Measurements from ENCODE around the gene XRCC1. TPM values are rescaled to one million over a fixed set of nuclear protein-coding genes. Genes with fewer than 3 reads are reported as not detected.
A peak's percentile ranks its signal among the peaks of the same experiment; 100 is the strongest.
"Not testable (repeated sequence)": the region's sequence is repeated elsewhere in the genome, so short reads cannot be mapped to it uniquely, and the experiment has no call there.

Gene XRCC1
- total RNA-seq, 2 donors from 2014 or later = 16.5 to 17.3 TPM

DNA sequence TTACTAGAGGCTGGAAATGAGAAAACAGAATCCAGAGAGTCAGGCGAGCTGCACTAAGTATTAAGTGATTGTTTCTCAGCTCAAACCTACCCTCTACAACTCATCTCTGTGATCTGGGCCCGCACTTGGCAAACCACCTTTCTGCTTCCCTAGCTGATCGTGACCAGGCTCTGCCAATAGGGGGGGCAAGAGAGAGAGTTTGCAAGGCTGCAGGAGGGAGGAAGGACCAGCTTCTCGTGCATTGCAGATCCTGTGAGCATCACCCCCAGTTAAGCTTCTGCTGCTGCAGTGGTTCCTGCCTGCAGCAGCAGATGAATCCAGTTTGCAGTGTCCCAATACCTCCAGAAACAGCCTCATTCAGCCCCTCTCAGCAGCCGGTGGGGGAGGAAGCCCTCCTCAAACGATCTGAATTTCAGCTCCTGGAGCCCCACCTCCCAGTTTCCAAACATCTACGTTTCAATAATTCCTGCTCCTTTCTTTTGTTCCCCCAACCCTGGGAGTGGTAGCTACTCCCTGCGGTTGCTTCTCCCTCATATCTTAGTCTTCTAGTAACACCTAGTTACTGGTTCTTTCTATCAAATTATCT is 20.0 kb downstream of the XRCC1 start:
- ATAC-seq = peak; percentile 87
- peak; percentile 54 to 87 for DNase-seq
- intact Hi-C loops (cut with DNase I, micrococcal nuclease) = loop anchor here in 1 of 2 donors (5.0 kb wide), 1 partner anchor 87 kb away; no protein-coding TSS in a partner anchor

DNA sequence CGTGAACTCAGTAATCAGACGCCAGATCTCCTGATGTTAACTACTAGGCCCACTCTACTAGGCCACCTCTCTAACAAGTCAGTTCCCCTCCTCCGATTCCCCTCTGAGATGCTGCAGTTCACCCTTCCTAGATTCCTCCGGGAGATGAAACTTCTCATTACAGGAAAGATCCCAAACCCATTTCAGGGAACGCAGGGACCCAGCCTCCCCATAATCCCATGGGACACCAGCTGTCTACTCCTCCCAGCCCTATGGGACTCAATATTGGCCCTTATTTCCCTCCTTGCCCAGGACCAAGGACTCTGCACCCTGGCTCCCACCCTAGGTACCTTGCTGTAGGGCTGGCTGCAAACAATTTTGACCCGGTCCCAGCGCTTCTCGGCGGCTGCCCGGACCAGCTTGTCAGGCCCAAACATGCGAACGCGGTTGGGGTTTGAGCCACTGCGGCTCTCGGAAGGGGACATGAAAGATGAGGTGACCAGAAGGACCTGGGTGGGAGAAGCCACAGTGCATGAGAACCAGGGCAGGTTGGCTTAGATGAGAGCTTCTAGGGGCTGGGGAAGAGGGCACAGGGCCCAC is 20.9 kb downstream of the XRCC1 start:
- ATAC-seq (no peak), DNase-seq (no peak)
- intact Hi-C loops (cut with DNase I, micrococcal nuclease) = no loop called here

DNA sequence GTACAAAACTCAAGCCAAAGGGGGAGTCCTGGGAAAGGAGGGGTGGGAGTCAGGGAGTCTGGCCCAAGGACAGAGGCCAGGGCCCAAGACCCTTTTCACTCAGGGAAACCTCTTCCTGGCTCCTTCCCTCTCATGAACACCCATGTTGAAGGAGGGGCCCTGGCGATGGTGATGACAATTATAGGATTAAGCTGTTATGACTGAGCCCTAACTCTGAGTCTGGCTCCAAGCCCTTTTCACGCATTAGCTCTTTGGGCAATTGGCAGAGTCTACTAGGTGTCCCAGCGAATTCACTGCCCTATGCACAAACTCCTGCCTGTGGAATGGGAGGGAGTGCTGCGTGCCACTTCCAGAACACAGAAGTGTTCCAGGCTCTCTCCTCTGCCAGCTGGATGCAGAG is 21.7 kb downstream of the XRCC1 start:
- intact Hi-C loops (cut with DNase I, micrococcal nuclease) = no loop called here
- no peak for DNase-seq
- no peak for ATAC-seq

DNA sequence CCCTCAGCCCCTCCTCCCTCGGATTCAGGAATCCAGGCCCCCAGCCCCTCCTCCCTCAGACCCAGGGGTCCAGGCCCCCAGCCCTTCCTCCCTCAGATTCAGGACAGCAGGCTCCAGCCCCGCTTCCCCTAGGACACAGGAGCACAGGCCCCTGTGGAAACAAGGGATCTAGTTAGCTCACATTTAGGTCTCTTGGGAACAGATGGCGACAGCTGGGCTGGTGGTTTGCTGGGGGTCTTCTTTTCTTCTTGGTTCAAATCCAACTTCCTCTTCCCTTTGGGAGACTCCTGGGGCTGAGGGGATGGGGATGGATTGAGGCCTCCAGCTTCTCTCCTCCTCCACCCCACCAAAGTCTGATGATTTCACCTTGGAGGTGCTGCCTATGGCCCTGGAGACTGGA is 22.7 kb downstream of the XRCC1 start:
- intact Hi-C loops (cut with DNase I, micrococcal nuclease) = no loop called here
- DNase-seq (no peak), ATAC-seq (no peak)

DNA sequence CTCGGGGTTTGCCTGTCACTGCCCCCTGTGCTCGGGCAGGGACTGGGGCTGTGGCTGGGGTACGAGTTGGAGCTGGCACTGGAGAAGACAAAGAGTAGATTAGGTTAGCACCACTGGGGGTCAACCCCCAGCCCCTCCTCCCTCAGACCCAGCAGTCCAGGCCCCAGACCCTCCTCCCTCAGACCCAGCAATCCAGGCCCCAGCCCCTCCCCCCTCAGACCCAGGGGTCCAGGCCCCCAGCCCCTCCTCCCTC is 23.2 kb downstream of the XRCC1 start:
- intact Hi-C loops (cut with DNase I, micrococcal nuclease) = no loop called here
- DNase-seq = no peak
- no peak for ATAC-seq

DNA sequence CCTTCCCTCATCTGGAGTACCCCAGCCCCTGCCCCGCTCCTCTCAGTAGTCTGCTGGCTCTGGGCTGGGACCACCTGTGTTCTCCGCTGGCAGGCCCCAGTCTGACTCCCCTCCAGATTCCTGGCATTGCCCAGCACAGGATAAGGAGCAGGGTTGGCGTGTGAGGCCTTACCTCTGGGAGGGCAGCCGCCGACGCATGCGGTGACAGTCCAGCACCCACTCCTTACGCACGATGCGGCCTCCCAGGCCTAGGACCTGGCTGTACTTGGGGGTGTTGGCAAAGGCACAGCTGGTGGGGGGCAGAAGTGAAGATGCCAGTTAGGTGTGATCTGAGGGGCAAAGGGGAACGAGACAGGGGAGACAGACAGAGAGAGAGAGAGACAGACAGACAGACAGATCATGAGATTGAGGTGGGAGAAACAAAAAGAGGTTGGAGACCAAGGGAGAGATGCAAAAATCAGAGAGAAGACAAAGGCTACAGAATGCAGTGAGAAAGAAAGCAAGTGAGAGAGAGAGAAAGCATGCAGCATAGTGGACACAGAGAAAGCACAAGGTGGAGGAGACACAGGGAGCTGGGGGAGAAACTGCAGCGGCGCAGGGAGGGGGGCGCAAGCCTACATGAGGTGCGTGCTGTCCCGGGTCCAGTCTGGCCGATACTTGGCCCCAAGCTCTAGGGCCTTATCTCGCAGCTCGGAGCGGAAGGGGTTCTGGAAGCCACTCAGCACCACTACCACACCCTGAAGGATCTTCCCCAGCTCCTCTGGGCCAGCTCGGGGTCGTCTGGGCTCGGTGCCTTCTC is 23.7 kb downstream of the XRCC1 start:
- ATAC-seq (no peak), DNase-seq (no peak)
- intact Hi-C loops (cut with DNase I, micrococcal nuclease) = no loop called here

DNA sequence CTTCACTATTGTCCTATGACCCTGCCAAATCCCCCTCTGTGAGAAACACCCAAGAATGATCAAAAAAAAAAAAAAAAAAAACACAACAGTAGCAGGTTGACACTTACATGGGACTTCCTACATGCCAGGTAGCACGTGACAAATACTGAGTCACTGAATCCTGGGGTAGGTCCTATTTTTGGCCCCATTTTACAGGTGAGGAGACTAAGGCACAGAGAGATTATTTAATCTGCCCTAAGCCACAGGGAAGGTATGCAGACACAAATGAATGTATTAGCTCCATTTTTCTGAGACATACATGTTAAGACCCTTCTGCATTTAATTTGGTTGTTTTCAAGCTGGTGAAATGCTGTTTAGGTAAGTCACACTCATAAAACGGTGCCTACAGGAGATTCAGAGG is 26.6 kb downstream of the XRCC1 start:
- ATAC-seq (no peak), DNase-seq (no peak)
- intact Hi-C loops (cut with DNase I, micrococcal nuclease) = no loop called here

DNA sequence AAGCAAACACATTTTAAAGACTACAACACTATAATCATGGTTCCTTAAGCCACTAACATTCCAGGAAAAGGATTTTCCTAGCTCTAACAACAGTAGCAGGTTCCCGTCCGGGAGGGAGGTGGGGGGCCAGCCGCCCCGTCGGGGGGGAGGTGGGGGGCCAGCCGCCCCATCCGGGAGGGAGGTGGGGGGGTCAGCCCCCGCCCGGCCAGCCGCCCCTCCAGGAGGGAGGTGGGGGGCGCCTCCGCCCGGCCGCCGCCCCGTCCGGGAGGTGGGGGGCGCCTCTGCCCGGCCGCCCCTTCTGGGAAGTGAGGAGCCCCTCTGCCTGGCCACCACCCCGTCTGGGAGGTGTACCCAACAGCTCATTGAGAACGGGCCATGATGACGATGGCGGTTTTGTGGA is 27.4 kb downstream of the XRCC1 start:
- intact Hi-C loops (cut with DNase I, micrococcal nuclease); DNase-seq; ATAC-seq: not testable (repeated sequence)

DNA sequence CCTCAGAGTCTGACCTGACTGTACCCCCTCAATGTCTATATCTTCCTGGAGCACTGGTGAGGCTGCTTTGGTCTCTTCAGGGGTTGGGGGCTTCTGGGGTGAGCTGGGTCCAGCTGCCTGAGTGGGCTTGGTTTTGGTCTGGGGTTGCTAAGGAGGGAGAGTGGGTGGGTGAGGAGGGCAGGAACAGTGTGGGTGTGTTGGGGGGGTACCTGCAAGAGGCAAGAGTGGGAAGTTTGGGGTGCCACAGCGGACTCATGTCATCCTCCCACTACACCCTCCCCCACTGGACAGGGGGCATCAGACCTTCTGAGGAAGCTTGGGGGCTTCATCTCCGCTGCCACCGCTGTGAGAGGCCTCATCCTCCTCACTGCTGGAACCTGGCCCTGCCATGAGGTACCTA is 28.7 kb downstream of the XRCC1 start:
- intact Hi-C loops (cut with DNase I, micrococcal nuclease) = no loop called here
- DNase-seq (no peak), ATAC-seq (no peak)

DNA sequence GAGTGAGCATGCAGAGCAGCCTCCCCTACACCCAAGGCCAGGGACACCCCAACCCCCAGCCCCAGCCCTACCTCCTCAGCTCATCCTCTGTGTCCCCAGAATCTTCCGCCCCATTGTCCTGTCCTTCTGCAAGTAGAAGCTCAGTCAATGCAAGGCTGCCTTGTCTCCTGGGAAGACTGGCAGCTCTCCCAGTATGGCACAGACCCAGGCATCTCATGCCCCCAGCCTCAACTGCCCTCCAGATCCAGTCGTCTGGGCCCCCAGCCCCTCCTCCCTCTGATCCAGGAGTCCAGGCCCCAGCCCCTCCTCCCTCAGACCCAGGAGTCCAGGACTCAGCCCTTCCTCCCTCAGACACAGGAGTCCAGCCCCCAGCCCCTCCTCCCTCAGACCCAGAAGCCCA is 29.3 kb downstream of the XRCC1 start:
- ATAC-seq (no peak), DNase-seq (no peak)
- intact Hi-C loops (cut with DNase I, micrococcal nuclease) = no loop called here

DNA sequence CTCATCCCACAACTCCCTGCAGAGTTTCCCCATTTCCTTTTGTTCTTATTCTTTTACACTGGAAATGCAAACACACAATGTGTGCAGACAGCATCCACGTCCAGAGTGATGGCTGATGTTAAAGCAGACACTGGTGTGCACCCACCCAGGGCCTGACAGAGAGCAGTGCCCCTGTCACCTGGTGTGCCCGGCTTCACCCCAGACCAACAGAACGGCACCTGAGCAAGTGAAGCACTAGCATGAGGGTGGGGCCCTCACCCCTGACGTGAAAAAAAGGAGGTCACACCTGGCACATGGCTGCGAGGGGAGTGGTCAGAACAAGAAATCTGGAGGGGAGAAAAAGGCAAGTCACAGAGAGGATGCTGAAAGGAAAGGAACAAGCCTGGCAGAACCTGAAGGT is 30.1 kb downstream of the XRCC1 start:
- DNase-seq (no peak), ATAC-seq (no peak)
- intact Hi-C loops (cut with DNase I, micrococcal nuclease) = no loop called here

DNA sequence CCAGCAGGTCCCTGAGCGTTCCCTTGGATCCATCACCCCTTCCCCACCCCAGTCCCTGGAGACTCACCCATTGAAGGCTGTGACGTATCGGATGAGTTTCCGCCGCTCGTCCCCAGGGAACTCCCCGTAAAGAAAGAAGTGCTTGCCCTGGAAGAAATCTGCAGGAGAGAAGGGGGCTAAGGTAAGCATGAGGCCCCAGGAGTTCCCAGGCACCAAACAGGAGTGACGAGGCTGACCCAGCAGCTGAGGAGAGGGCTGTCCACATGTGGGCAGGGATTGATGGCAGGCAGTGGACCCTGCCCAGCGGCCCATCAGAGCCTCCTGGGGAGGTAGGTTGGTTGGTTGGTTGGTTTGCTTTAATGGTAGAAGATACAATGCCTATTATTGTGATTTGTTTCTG is 31.2 kb downstream of the XRCC1 start:
- intact Hi-C loops (cut with DNase I, micrococcal nuclease) = no loop called here
- no peak for ATAC-seq

DNA sequence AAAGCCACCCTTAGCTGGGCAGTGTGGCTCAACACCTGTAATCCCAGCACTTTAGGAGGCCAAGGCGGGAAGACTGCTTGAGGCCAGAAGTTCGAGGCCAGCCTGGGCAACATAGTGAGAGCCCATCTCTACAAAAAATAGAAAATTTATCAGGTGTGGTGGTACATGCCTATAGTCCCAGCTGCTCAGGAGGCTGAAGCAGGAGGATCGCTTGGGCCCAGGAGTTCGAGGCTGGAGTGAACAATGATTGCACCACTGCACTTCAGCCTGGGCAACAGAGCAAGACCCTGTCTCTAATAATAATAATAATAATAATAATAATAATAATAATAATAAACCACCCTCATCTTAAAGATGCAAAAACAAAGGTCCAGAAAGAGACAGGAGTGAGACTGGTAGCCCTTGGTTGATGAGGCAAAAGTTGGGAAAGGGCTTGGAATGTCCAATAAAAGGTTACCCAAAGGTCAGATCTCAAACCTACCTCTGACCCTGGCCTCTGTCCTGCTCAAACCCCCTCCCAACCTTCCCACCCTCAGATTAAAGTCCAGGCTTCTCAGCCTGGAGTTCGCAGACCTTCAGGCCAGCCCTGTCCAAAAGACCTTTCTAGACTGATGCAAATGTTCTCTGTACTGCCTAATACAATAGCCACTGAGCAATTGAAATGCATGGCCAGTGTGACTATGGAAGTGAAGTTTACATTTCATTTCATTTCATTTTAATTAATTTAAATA is 33.2 kb downstream of the XRCC1 start:
- DNase-seq = no peak
- no peak for ATAC-seq
- intact Hi-C loops (cut with DNase I, micrococcal nuclease) = no loop called here

More for the DNA sequence above, 31.2 kb downstream of the XRCC1 start:
- no peak for DNase-seq

DNA sequence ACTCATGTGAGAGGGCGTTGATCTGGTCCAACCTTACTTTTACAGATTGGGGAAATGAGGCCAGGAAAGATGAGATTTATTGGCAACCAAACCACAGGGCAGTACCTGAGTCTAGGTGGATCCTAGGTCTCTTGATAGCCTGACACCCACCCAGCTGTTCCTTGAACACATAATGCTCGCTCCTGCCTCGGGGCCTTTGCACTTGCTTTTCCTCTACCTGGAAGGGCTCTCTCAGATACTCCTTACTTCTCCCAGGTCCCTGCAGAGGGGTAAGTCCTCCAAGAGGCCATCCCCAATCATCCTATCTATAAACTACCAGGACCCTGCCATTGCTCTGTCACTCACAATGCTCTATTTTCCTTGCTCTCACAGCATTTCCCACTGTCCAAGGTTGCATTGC is 34.9 kb downstream of the XRCC1 start:
- intact Hi-C loops (cut with DNase I, micrococcal nuclease) = no loop called here
- DNase-seq (no peak), ATAC-seq (no peak)

DNA sequence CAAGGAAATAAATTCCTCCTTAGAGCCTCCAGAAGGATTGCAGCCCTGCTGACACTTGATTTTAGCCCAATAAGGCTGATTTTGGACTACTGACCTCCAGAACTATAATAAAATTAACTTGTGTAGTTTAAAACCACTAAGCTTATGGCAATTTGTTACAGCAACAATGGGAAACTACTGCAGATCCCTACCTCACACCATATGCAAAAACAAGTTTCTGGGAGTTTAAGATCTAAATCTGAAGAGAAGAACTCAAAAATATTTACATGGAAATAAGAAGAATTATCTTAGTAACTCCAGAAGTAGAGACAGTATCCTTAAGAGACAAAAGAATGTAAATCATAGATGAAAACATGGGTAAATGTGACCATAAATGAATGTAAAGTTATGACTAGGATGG is 36.4 kb downstream of the XRCC1 start:
- DNase-seq = no peak
- ATAC-seq = no peak
- intact Hi-C loops (cut with DNase I, micrococcal nuclease) = no loop called here

DNA sequence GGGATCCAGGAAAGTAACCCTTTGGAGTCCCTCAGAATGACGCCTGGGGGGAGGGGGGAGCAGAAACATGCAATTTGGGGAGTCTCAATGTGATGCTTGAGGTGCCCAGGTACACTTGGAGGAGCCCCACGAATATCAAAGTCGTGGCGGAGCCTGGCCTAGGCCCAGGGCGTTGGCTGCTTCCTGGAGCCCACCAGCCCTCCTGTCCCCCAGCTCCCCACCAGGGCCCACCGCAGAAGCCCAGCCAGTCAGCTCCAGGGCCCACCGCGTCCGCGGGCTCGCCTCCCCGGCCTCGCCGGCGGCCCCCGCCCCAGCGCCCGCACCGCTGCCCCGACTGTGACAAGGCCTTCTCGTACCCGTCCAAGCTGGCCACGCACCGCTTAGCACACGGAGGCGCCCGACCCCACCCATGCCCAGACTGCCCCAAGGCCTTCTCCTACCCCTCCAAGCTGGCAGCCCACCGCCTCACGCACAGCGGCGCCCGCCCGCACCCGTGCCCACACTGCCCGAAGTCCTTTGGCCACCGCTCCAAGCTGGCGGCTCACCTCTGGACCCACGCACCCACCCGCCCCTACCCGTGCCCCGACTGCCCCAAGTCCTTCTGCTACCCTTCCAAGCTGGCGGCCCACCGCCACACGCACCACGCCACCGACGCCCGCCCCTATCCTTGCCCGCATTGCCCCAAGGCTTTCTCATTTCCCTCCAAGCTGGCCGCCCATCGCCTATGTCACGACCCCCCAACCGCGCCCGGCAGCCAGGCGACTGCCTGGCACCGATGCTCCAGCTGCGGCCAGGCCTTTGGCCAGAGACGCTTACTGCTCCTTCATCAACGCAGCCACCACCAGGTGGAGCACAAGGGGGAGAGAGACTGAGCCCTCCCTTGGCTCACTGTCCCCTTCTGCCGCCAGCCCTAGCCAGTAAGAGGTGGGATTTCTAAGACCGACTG is 40.2 kb downstream of the XRCC1 start:
- DNase-seq (peak; percentile 67 to 75), ATAC-seq (no peak)
- intact Hi-C loops (cut with DNase I, micrococcal nuclease) = no loop called here

DNA sequence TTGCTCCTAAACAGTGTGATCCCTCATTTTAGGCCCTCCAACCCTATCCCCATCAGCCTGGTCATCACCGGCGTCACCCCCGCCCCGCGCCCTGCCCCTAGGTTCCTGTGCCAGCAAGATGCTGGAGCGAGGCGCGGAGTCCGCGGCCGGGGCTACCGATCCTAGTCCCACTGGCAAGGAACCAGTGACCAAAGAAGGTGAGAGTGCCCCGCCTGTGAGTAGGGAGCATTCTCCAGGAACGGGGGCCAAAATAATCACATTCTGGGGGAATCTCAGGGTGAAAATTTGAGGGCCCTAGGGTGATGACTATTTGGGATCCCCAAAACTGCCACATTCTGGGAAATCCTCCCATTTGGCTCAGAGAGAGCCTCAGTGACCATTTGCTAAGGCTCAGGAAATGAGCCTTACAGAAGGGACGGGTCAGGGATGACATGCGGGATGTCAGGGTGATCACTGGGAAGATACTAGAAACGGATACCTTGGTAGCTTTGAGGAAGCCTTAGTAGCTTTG is 41.0 kb downstream of the XRCC1 start:
- ATAC-seq (no peak), DNase-seq (no peak)
- intact Hi-C loops (cut with DNase I, micrococcal nuclease) = no loop called here

DNA sequence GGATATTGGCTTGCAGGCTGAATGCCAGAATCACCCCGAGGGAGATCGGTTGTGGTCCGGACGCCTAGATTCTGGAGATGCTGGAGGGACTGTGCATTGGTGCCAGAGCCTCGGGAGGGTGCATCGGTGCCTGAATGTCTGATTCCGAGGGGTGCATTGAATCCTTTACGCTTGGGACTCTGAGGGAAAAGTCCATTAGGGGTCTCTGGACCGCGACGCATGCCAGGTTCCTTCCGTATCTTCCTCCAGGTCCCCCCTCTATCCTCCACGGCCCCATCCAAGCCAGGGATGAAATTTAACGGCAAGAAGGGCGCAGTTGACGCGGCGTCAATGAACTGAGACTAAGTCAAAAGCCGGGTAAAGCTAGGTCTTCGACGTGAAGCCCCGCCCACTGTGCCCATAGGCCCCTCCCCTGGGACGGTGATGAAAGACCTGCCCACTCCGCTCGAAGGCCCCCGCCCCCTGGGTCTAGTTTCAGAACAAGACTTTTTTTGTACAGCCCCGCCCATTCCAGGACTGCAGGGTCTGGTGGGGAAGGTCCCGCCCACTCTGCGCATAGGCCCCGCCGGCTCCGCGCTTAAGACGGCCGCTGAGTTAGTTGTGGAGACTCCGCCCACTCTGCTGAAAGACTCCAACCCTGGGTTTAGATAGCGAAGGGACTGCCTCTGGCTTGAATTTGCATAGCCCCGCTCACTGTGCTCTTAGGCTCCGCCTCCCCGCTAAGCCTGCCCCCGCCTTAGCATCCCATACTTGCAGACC is 41.6 kb downstream of the XRCC1 start:
- DNase-seq (peak; percentile 99 to 100), ATAC-seq (peak; percentile 68)
- intact Hi-C loops (cut with DNase I, micrococcal nuclease) = no loop called here

All from left colon (tissue), 2 donors.